HG03025 (cell line): ENCODE data around the gene HBG2.
A peak's percentile ranks its signal among the peaks of the same experiment; 100 is the strongest.

Experiments used
- ATAC-seq: cut with Tn5 transposase; IDR thresholded peaks from one replicate; pipeline ENCODE4 v1.9.1; 2021; ENCODE audit warnings: mild to moderate bottlenecking, moderate library complexity; ENCODE audit not compliant: unreplicated experiment, low FRiP score

Gene HBG2

DNA sequence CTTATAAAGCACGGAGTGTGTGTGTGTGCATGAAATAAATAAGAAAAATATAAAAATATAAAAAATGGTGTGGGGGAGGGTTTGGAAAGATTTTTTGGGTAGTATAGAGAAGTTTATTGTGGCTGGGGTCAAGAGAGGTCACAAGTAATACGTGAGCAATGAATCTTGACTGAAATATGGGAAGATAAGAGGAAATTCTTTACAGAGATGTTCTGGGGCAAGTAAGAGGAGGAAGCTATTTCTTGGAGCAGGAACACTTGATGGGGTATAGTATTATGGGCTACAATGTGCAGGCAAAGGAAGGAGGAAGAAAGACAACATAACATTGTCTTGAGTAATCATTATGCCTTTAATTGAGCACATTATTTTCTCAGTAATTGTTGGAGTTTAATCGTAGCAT, 22.4 kb downstream of the HBG2 start:
- ATAC-seq = no peak

- no peak for ATAC-seq
Measured at GRCh38 chr11:5231111-5231510, 23.5 kb downstream of the HBG2 start.

- ATAC-seq = no peak
Measured at GRCh38 chr11:5230266-5230665, 24.3 kb downstream of the HBG2 start.

DNA sequence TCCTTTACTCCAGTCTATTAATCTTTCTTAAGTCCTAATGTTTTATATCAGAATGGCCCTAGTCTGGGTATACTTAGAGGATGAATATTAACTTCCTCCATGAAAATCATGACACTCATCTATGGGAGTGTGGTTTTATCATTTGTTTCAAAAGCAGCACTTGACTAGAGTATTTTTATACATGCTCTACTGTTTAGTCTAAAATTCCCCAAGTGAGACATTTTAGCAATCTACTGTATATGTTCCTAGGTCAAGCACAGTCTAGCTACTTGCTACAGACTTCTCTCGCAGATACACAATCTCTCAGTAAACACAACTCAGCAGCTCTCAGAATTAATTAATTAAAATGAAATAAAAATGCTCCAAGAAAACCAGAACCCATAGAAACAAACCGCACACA, 24.8 kb downstream of the HBG2 start:
- ATAC-seq = no peak

- ATAC-seq = no peak
Measured at GRCh38 chr11:5229356-5229755, 25.2 kb downstream of the HBG2 start.

- no peak for ATAC-seq
Measured at GRCh38 chr11:5228124-5228523, 26.5 kb downstream of the HBG2 start.

DNA sequence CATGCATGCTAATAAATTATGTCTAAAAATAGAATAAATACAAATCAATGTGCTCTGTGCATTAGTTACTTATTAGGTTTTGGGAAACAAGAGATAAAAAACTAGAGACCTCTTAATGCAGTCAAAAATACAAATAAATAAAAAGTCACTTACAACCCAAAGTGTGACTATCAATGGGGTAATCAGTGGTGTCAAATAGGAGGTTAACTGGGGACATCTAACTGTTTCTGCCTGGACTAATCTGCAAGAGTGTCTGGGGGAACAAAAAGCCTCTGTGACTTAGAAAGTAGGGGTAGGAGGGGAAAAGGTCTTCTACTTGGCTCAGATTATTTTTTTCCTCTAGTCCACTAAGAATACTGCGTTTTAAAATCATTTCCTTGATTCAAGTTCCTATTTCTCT, 26.9 kb downstream of the HBG2 start:
- ATAC-seq = no peak

DNA sequence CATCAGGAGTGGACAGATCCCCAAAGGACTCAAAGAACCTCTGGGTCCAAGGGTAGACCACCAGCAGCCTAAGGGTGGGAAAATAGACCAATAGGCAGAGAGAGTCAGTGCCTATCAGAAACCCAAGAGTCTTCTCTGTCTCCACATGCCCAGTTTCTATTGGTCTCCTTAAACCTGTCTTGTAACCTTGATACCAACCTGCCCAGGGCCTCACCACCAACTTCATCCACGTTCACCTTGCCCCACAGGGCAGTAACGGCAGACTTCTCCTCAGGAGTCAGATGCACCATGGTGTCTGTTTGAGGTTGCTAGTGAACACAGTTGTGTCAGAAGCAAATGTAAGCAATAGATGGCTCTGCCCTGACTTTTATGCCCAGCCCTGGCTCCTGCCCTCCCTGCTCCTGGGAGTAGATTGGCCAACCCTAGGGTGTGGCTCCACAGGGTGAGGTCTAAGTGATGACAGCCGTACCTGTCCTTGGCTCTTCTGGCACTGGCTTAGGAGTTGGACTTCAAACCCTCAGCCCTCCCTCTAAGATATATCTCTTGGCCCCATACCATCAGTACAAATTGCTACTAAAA, 27.8 kb downstream of the HBG2 start, which contains the start of gene HBB:
TSS of gene HBB (minus strand) at position 340 of the 579 bp plus-strand sequence. CDS start at position 290, 50 bp downstream.
- ATAC-seq = no peak

DNA sequence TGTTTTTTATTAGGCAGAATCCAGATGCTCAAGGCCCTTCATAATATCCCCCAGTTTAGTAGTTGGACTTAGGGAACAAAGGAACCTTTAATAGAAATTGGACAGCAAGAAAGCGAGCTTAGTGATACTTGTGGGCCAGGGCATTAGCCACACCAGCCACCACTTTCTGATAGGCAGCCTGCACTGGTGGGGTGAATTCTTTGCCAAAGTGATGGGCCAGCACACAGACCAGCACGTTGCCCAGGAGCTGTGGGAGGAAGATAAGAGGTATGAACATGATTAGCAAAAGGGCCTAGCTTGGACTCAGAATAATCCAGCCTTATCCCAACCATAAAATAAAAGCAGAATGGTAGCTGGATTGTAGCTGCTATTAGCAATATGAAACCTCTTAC, 29.1 kb downstream of the HBG2 start:
- ATAC-seq = no peak

DNA sequence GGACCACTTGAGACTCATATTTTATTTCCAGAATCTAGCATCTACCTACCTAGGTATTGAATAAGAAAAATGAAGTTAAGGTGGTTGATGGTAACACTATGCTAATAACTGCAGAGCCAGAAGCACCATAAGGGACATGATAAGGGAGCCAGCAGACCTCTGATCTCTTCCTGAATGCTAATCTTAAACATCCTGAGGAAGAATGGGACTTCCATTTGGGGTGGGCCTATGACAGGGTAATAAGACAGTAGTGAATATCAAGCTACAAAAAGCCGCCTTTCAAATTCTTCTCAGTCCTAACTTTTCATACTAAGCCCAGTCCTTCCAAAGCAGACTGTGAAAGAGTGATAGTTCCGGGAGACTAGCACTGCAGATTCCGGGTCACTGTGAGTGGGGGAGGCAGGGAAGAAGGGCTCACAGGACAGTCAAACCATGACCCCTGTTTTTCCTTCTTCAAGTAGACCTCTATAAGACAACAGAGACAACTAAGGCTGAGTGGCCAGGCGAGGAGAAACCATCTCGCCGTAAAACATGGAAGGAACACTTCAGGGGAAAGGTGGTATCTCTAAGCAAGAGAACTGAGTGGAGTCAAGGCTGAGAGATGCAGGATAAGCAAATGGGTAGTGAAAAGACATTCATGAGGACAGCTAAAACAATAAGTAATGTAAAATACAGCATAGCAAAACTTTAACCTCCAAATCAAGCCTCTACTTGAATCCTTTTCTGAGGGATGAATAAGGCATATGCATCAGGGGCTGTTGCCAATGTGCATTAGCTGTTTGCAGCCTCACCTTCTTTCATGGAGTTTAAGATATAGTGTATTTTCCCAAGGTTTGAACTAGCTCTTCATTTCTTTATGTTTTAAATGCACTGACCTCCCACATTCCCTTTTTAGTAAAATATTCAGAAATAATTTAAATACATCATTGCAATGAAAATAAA, 29.8 kb downstream of the HBG2 start:
- ATAC-seq = no peak

- ATAC-seq = no peak
Measured at GRCh38 chr11:5223686-5224085, 30.9 kb downstream of the HBG2 start.

DNA sequence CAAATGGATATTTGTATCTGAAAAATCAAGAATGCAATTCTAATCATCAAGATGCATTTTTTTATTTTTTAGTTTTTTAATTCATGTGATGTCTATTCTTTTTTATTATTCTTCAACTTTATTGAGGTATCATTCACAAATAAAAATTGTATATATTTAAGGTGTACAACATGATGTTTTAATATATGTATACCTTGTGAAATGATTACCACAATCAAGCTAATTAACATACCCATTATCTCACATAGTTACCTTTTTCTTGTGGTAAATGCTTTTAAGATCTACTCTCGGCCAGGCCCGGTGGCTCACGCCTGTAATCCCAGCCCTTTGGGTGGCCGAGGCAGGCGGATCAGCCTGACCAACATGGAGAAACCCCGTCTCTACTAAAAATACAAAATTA, 31.4 kb downstream of the HBG2 start:
- ATAC-seq = no peak

GRCh38 chr11:5210376-5210885, 44.1 kb downstream of the HBG2 start:
- ATAC-seq = no peak

- peak; percentile 69 for ATAC-seq
Measured at GRCh38 chr11:5204787-5205186, 49.8 kb downstream of the HBG2 start.

GRCh38 chr11:5203366-5203765, 51.2 kb downstream of the HBG2 start:
- no peak for ATAC-seq
